Vagina (tissue), 2 donors: Measurements from ENCODE around the gene PPFIBP1.
"Not testable (repeated sequence)": the region's sequence is repeated elsewhere in the genome, so short reads cannot be mapped to it uniquely, and the experiment has no call there.

Experiments used
- CTCF ChIP-seq, 3 experiments: fragments of 450-650 bp in 2 of 3; fragments of 200-600 bp in 1 of 3; sonication (generic) in 1 of 3; IDR thresholded peaks; one replicate each; pipeline ENCODE4 v1.5.1; 2017 to 2019; ENCODE audit warnings: antibody characterized with exemption in 3 of 3, mild to moderate bottlenecking in 2 of 3, moderate library complexity in 2 of 3
- POLR2AphosphoS5 ChIP-seq, 2 donors: sonication (generic); formaldehyde crosslinking; IDR thresholded peaks; one replicate each; pipeline ENCODE4 v1.9.0; 2017; ENCODE audit warnings: antibody characterized with exemption in 2 of 2, mild to moderate bottlenecking in 2 of 2, low read depth in 1 of 2; ENCODE audit not compliant: insufficient read depth in 1 of 2

- not testable (repeated sequence) for TF ChIP-seq CTCF (IDR thresholded peaks at IDR 0.05); POLR2AphosphoS5 (IDR thresholded peaks at IDR 0.05; ENCODE audit: insufficient read depth in 1 of 2, low read depth in 1 of 2)
These were observed 77.2 kb downstream of the PPFIBP1 start for GRCh38 chr12:27601056-27601828.
